HEK293 (cell line): ENCODE data around the gene AMIGO1.

Experiments used
- CTCF ChIA-PET: fragments of 350-600 bp; formaldehyde crosslinking; extraction: SDS; loops from one replicate; lab custom pipeline; 2021; ENCODE audit warnings: antibody characterized with exemption; lab: Yijun Ruan, JAX
- POLR2A ChIA-PET: fragments of 300-600 bp; formaldehyde crosslinking; extraction: SDS; loops from one replicate; lab custom pipeline; 2020; ENCODE audit warnings: antibody characterized with exemption, inconsistent platforms; lab: Yijun Ruan, JAX
- H3K27ac ChIP-seq: fragments of 200-500 bp; sonication (Bioruptor generic); 2 replicates; pipeline ENCODE4 v1.5.1; 2014; ENCODE audit warnings: low read depth, low read length, control low read depth, inconsistent platforms; ENCODE audit errors: extremely low read depth
- H3K36me3 ChIP-seq, 2 experiments: fragments of 200-500 bp in 1 of 2; sonication (Bioruptor generic) in 1 of 2; 1 replicate in 1 of 2; 2 replicates in 1 of 2; pipeline ENCODE4 v1.5.1; 2014 to 2017; ENCODE audit warnings: inconsistent platforms in 2 of 2, low read length in 2 of 2; ENCODE audit not compliant: control insufficient read depth in 2 of 2, insufficient read depth in 1 of 2
- H3K4me1 ChIP-seq: fragments of 200-500 bp; sonication (Bioruptor generic); 2 replicates; pipeline ENCODE4 v1.5.1; 2014; ENCODE audit warnings: mild to moderate bottlenecking, low read length, inconsistent platforms; ENCODE audit not compliant: control insufficient read depth, insufficient read depth
- H3K4me3 ChIP-seq: 2 replicates; pipeline ENCODE4 v1.5.1; 2011; ENCODE audit warnings: low read depth, mild to moderate bottlenecking, control low read depth, low read length, moderate library complexity
- H3K9me3 ChIP-seq: fragments of 200-500 bp; sonication (Bioruptor generic); 2 replicates; pipeline ENCODE4 v1.5.1; 2014; ENCODE audit warnings: low read depth, low read length, inconsistent platforms; ENCODE audit not compliant: control insufficient read depth, insufficient read depth
- OVOL3 ChIP-seq: fragments of 450-650 bp; formaldehyde crosslinking; IDR thresholded peaks from 2 replicates; pipeline ENCODE4 v1.5.1; 2016; ENCODE audit warnings: missing biosample characterization, missing genetic modification characterization
- PBX3 ChIP-seq: sonication (generic); formaldehyde crosslinking; IDR thresholded peaks from 2 replicates; pipeline ENCODE4 v1.8.1; 2022; ENCODE audit warnings: mild to moderate bottlenecking, moderate library complexity, missing genetic modification reagents
- PRDM10 ChIP-seq: fragments of 450-650 bp; formaldehyde crosslinking; IDR thresholded peaks from 2 replicates; pipeline ENCODE4 v1.5.1; 2016; ENCODE audit warnings: missing biosample characterization, missing genetic modification characterization
- ZNF174 ChIP-seq: fragments of 450-650 bp; formaldehyde crosslinking; IDR thresholded peaks from 2 replicates; pipeline ENCODE4 v1.5.0; 2017; ENCODE audit warnings: missing biosample characterization, mild to moderate bottlenecking, missing genetic modification characterization
- ZNF510 ChIP-seq: fragments of 450-650 bp; formaldehyde crosslinking; IDR thresholded peaks from 2 replicates; pipeline ENCODE4 v1.5.1; 2018; ENCODE audit warnings: mild to moderate bottlenecking, missing genetic modification characterization, missing biosample characterization; ENCODE audit not compliant: insufficient replicate concordance
- ZNF548 ChIP-seq: fragments of 450-650 bp; formaldehyde crosslinking; IDR thresholded peaks from 2 replicates; pipeline ENCODE4 v1.5.1; 2016; ENCODE audit warnings: missing biosample characterization, missing genetic modification characterization
- ZNF549 ChIP-seq: fragments of 450-650 bp; IDR thresholded peaks from 2 replicates; pipeline ENCODE4 v1.5.1; 2018; ENCODE audit warnings: missing biosample characterization, missing genetic modification characterization, mild to moderate bottlenecking, inconsistent platforms, moderate library complexity
- ZNF626 ChIP-seq: fragments of 450-650 bp; sonication (Bioruptor Pico); formaldehyde crosslinking; IDR thresholded peaks from 2 replicates; pipeline ENCODE4 v1.5.1; 2018; ENCODE audit warnings: missing biosample characterization, missing genetic modification characterization, inconsistent platforms
- ZNF707 ChIP-seq: fragments of 450-650 bp; formaldehyde crosslinking; IDR thresholded peaks from 2 replicates; pipeline ENCODE4 v1.5.1; 2016; ENCODE audit warnings: missing biosample characterization, missing genetic modification characterization
- ZNF785 ChIP-seq: fragments of 450-650 bp; formaldehyde crosslinking; IDR thresholded peaks from 2 replicates; pipeline ENCODE4 v1.5.1; 2016; ENCODE audit warnings: missing biosample characterization, missing genetic modification characterization
- TF ChIP-seq, protein P1 (sequence below): fragments of 450-650 bp; formaldehyde crosslinking; IDR thresholded peaks from 2 replicates; pipeline ENCODE4 v1.5.1; 2016; ENCODE audit warnings: missing biosample characterization, missing genetic modification characterization
- TF ChIP-seq, protein P2 (sequence below): fragments of 450-650 bp; formaldehyde crosslinking; conservative IDR thresholded peaks from 2 replicates; pipeline ENCODE4 v1.5.1; 2016; ENCODE audit warnings: low read depth, missing biosample characterization, missing genetic modification characterization
- TF ChIP-seq, protein P3 (sequence below): fragments of 450-650 bp; formaldehyde crosslinking; conservative IDR thresholded peaks from 2 replicates; pipeline ENCODE4 v1.5.1; 2016; ENCODE audit warnings: low read depth, missing biosample characterization, missing genetic modification characterization

The AMIGO1 gene

GRCh38 chr1:109468061-109468460 lies 41.5 kb downstream of the AMIGO1 start:
- H3K4me3 ChIP-seq: no peak overlapping the region
- no peaks in the 10 kb centered on the region for H3K9me3 ChIP-seq
- POLR2A ChIA-PET: interaction anchor here (1.1 kb wide), 1 partner anchor 42 kb away, joined by 4 read pairs; the partner anchor contains the start of gene PSMA5
- TF ChIP-seq ZNF785 (tag by site-specific recombination) (no peak), ZNF548 (tag by site-specific recombination) (no peak), ZNF174 (tag by site-specific recombination) (no peak), ZNF510 (no peak), ZNF626 (no peak)
- TF ChIP-seq, protein P1, sequence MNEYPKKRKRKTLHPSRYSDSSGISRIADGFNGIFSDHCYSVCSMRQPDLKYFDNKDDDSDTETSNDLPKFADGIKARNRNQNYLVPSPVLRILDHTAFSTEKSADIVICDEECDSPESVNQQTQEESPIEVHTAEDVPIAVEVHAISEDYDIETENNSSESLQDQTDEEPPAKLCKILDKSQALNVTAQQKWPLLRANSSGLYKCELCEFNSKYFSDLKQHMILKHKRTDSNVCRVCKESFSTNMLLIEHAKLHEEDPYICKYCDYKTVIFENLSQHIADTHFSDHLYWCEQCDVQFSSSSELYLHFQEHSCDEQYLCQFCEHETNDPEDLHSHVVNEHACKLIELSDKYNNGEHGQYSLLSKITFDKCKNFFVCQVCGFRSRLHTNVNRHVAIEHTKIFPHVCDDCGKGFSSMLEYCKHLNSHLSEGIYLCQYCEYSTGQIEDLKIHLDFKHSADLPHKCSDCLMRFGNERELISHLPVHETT (tag by site-specific recombination): no peak
- TF ChIP-seq, protein P2, sequence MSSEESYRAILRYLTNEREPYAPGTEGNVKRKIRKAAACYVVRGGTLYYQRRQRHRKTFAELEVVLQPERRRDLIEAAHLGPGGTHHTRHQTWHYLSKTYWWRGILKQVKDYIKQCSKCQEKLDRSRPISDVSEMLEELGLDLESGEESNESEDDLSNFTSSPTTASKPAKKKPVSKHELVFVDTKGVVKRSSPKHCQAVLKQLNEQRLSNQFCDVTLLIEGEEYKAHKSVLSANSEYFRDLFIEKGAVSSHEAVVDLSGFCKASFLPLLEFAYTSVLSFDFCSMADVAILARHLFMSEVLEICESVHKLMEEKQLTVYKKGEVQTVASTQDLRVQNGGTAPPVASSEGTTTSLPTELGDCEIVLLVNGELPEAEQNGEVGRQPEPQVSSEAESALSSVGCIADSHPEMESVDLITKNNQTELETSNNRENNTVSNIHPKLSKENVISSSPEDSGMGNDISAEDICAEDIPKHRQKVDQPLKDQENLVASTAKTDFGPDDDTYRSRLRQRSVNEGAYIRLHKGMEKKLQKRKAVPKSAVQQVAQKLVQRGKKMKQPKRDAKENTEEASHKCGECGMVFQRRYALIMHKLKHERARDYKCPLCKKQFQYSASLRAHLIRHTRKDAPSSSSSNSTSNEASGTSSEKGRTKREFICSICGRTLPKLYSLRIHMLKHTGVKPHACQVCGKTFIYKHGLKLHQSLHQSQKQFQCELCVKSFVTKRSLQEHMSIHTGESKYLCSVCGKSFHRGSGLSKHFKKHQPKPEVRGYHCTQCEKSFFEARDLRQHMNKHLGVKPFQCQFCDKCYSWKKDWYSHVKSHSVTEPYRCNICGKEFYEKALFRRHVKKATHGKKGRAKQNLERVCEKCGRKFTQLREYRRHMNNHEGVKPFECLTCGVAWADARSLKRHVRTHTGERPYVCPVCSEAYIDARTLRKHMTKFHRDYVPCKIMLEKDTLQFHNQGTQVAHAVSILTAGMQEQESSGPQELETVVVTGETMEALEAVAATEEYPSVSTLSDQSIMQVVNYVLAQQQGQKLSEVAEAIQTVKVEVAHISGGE (tag by site-specific recombination): no peak
- TF ChIP-seq, all 188 proteins: peak for 0
- H3K36me3 ChIP-seq: no peaks in the 10 kb centered on the region
- CTCF ChIA-PET: interaction anchor here (0.6 to 2.3 kb wide), 3 partner anchors 11 to 422 kb away, joined by 5 to 13 read pairs (median 5); partner anchors contain the start of gene CYB561D1
- H3K27ac ChIP-seq: no peak overlapping the region
- no peaks in the 10 kb centered on the region; the same call in 1 of the 2 replicates for H3K4me1 ChIP-seq

DNA sequence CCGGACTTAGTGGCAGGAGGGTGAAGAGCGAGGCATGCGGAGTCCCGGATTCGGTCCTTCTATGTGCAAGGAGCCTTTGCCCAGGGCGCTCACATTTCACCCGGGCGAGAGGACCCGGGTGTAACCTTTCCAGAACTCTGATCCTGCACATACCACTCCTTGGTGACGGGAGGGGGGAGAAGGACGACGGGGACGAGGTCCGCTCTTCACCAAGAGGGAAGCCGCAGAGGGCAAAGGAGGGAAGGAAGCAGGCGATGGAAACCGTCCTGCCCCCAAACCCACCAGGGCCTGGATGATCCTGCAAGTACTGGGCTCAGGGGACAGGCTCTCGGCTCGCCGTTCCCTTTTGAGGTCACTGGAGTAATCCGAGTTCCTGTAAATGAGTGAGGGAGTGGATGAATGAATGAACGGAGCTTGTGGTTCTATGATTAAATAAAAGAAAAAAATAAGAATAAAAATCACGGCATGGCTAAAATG lies 42.2 kb downstream of the AMIGO1 start:
- H3K27ac ChIP-seq: no peak overlapping the region
- no peaks in the 10 kb centered on the region; the same call in 1 of the 2 replicates for H3K4me1 ChIP-seq
- CTCF ChIA-PET: no interaction called here
- H3K9me3 ChIP-seq: no peaks in the 10 kb centered on the region
- H3K36me3 ChIP-seq: no peaks in the 10 kb centered on the region
- POLR2A ChIA-PET: interaction anchor here (1.1 kb wide), 1 partner anchor 41 kb away, joined by 4 read pairs; the partner anchor contains the start of gene PSMA5
- H3K4me3 ChIP-seq: no peak overlapping the region; the same call in 1 of the 2 replicates
- no peak for TF ChIP-seq ZNF549 (tag by site-specific recombination)
- no peak for TF ChIP-seq PBX3 (CRISPR knock-in tag)
- TF ChIP-seq ZNF785 (tag by site-specific recombination): no peak
- TF ChIP-seq, protein P3, sequence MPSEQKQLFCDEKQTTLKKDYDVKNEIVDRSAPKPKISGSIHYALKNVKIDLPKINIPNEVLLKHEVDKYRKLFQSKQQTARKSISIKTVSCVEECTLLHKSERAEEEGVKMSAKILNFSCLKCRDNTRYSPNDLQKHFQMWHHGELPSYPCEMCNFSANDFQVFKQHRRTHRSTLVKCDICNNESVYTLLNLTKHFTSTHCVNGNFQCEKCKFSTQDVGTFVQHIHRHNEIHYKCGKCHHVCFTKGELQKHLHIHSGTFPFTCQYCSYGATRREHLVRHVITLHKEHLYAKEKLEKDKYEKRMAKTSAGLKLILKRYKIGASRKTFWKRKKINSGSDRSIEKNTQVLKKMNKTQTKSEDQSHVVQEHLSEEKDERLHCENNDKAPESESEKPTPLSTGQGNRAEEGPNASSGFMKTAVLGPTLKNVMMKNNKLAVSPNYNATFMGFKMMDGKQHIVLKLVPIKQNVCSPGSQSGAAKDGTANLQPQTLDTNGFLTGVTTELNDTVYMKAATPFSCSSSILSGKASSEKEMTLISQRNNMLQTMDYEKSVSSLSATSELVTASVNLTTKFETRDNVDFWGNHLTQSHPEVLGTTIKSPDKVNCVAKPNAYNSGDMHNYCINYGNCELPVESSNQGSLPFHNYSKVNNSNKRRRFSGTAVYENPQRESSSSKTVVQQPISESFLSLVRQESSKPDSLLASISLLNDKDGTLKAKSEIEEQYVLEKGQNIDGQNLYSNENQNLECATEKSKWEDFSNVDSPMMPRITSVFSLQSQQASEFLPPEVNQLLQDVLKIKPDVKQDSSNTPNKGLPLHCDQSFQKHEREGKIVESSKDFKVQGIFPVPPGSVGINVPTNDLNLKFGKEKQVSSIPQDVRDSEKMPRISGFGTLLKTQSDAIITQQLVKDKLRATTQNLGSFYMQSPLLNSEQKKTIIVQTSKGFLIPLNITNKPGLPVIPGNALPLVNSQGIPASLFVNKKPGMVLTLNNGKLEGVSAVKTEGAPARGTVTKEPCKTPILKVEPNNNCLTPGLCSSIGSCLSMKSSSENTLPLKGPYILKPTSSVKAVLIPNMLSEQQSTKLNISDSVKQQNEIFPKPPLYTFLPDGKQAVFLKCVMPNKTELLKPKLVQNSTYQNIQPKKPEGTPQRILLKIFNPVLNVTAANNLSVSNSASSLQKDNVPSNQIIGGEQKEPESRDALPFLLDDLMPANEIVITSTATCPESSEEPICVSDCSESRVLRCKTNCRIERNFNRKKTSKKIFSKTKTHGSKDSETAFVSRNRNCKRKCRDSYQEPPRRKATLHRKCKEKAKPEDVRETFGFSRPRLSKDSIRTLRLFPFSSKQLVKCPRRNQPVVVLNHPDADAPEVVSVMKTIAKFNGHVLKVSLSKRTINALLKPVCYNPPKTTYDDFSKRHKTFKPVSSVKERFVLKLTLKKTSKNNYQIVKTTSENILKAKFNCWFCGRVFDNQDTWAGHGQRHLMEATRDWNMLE: no peak
- 0 out of 2 replicates have a peak, but pooled peaks have one; percentile 22 for TF ChIP-seq PRDM10
- no peak for TF ChIP-seq ZNF707 (tag by site-specific recombination)
- TF ChIP-seq OVOL3: no peak
